ENCODE data around the gene CA9.

The CA9 gene

GRCh38 chr9:35688558-35689541 lies 15.1 kb downstream of the CA9 start:
- no peaks in the 10 kb centered on the region; the same call in 1 of the 2 replicates for H3K4me1 ChIP-seq
- no peaks in the 10 kb centered on the region for H3K27me3 ChIP-seq
- DNase-seq = no peak
- H3K4me3 ChIP-seq (ENCODE audit: low read depth, low read length) = no peak overlapping the region
- TF ChIP-seq CTCF (IDR thresholded peaks at IDR 0.05; ENCODE audit: low read depth, low read length) = no peak
- H3K9me3 ChIP-seq = no peaks in the 10 kb centered on the region
- no peaks in the 10 kb centered on the region for H3K36me3 ChIP-seq

DNA sequence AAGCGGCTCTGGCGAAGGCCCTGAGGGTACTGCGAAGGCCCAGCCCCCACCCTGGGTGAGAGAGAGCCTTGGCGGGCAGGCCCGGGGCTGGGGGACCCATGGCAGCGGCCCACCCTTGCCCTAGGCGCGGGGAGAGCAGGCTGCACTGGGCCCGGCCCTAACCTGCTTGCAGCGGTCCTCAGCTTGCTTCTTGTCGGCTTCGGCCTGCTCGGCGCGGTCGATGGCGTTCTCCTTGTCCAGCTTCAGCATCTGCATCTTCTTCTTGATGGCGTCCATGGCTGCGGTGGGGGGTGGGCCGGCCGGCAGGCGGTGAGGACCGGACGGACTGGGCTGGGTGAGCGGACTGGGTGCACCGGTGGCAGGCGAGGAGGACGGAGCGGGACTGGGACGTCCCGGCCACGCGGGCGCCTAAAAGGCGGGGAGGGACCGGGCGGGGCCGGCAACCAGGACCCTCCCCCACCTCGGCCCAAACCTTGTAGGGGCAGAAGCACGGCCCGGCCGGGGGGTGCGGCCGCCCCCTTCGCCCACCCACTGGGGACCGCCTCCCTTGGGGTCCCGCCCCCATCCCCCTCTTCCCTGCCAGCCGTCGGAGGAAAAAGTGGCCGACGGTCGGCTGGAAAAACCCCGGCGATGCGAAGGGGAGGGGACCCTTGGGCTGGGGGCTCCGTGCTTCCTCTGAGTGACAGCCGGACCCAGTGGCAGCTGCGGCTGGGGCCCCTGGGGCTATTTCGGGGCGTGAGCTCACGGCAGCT lies 16.0 kb downstream of the CA9 start, which contains the start of gene TPM2:
Gene TPM2 (minus strand): TSS at position 384 of the 752 bp plus-strand sequence. CDS start 108 bp downstream, at position 276.
- TF ChIP-seq CTCF (IDR thresholded peaks at IDR 0.05; ENCODE audit: low read depth, low read length) = no peak
- no peaks in the 10 kb centered on the region for H3K36me3 ChIP-seq
- no peaks in the 10 kb centered on the region for H3K27me3 ChIP-seq
- DNase-seq = no peak
- no peaks in the 10 kb centered on the region; the same call in 1 of the 2 replicates for H3K4me1 ChIP-seq
- no peaks in the 10 kb centered on the region for H3K9me3 ChIP-seq
- peak within 1 kb of the TSS; percentile 74 for H3K4me3 ChIP-seq (ENCODE audit: low read depth, low read length)

- Histone ChIP-seq H3K9me3 (no peaks in the 10 kb centered on the region), H3K36me3 (no peaks in the 10 kb centered on the region), H3K4me3 (ENCODE audit: low read depth, low read length) (peak overlapping the region; percentile 74), H3K4me1 (no peaks in the 10 kb centered on the region; the same call in 1 of the 2 replicates), H3K27me3 (no peaks in the 10 kb centered on the region)
- TF ChIP-seq CTCF (IDR thresholded peaks at IDR 0.05; ENCODE audit: low read depth, low read length) = no peak
- DNase-seq = no peak
Observed at GRCh38 chr9:35690294-35690613, 16.5 kb downstream of the CA9 start.

DNA sequence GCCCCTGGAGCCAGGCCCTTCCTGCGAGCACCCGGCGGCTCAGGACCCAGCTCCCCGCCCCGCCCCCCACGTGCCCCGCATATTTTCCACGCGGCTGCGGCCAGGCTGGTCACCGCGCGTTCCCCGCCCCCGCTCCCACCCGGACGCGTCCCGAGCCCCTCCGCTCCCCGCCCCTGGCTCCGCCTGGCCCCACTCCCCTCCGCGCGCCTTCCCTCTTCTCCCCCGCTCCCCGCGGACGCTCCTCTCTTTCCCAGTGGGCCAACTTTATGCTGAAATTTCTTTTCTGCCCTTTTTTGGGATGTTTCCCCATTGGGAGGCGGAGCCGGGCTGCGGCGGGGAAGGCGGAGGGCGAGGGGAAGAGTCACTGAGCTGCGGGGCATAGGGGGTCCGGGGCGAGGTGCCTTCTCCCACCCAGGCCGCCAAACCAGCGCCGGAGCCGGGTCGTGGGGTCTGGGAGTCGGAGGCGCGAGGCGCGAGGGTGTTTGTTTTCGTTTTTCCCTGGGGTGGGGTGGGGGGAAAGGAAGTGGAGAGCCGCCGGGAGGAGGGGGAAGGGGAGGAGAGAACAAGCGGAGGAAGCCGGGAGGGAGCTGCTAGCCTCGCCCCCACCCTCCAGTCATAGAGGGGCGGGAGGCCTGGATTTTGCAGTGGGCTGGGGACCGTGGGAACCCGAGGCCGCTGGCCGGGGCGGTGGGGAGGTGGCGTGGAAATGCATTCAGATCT lies 17.0 kb downstream of the CA9 start:
- no peaks in the 10 kb centered on the region; the same call in 1 of the 2 replicates for H3K4me1 ChIP-seq
- no peaks in the 10 kb centered on the region for H3K36me3 ChIP-seq
- H3K4me3 ChIP-seq (ENCODE audit: low read depth, low read length) = peak overlapping the region; percentile 74
- no peaks in the 10 kb centered on the region for H3K9me3 ChIP-seq
- no peak for TF ChIP-seq CTCF (IDR thresholded peaks at IDR 0.05; ENCODE audit: low read depth, low read length)
- no peaks in the 10 kb centered on the region for H3K27me3 ChIP-seq
- peak; percentile 60 for DNase-seq

- no peak for DNase-seq
- Histone ChIP-seq H3K4me3 (ENCODE audit: low read depth, low read length) (peak overlapping the region; percentile 74), H3K36me3 (no peaks in the 10 kb centered on the region; the same call in 1 of the 2 replicates), H3K27me3 (no peaks in the 10 kb centered on the region), H3K9me3 (no peaks in the 10 kb centered on the region), H3K4me1 (no peaks in the 10 kb centered on the region; the same call in 1 of the 2 replicates)
- TF ChIP-seq CTCF (IDR thresholded peaks at IDR 0.05; ENCODE audit: low read depth, low read length) = no peak
Observed at GRCh38 chr9:35691334-35691650, 17.6 kb downstream of the CA9 start.
